Right cardiac atrium (tissue), 5 donors: Measurements from ENCODE around the gene CHRDL2. TPM values are rescaled to one million over a fixed set of nuclear protein-coding genes. Genes with fewer than 3 reads are reported as not detected.

Source experiments
- ATAC-seq, 2 donors: fragments of 200-7000 bp; cut with Tn5 transposase; one replicate each; pipeline versions ENCODE4 v1.8.0 to v1.9.1; 2020; ENCODE audit warnings: moderate library complexity in 2 of 2, mild to moderate bottlenecking in 1 of 2
- DNase-seq, 3 donors: peaks; one replicate each; pipeline ENCODE4 v3.0.0-alpha.2; 2020
- H3K27ac ChIP-seq: one replicate; pipeline ENCODE4 v1.5.1; 2013; ENCODE audit warnings: mild to moderate bottlenecking, low read length, control low read depth, moderate library complexity
- H3K27me3 ChIP-seq: one replicate; pipeline ENCODE4 v1.6.1; 2013; ENCODE audit not compliant: control insufficient read depth, insufficient read depth
- H3K4me1 ChIP-seq: one replicate; pipeline ENCODE4 v1.6.1; 2013; ENCODE audit warnings: low read length; ENCODE audit not compliant: control insufficient read depth, insufficient read depth
- H3K4me3 ChIP-seq: one replicate; pipeline ENCODE4 v1.5.1; 2013; ENCODE audit warnings: low read length, control low read depth
- H3K9me3 ChIP-seq: one replicate; pipeline ENCODE4 v1.6.1; 2013; ENCODE audit warnings: low read length; ENCODE audit not compliant: control insufficient read depth
- WGBS: extraction: QIAGEN DNeasy Blood & Tissue Kit; methylation state at CpG from one replicate; pipeline ENCODE4 v1.1.7; 2013; 5-methylcytosine and 5-hydroxymethylcytosine counted together
- intact Hi-C, 4 donors: fragments of 100-400 bp; cut with DNase I; formaldehyde crosslinking; loops; one replicate each; pipeline versions ENCODE4 v1.11.0 to v1.14.0; 2022 to 2023
- polyA plus RNA-seq: library from polyadenylated mRNA; stranded (reverse); fragments of 200-250 nt; gene quantifications from one replicate; pipeline ENCODE4 v1.2.3, GENCODE V29; 2013
- total RNA-seq, 4 donors: library from RNA; stranded (reverse); fragmentation: NEBNext Ultra II Directional; extraction: Animal tissue kit (Norgen Biotek cat#: 25700); gene quantifications; one replicate each; pipeline ENCODE4 v1.2.1, GENCODE V29; 2021
- donor health status: healthy with polysubstance abuse.
- donor health status: DM: no; HTN: yes; CAD: no.
- donor health status: DM: no; HTN: no; CAD: no.
- donor health status: DM: no; HTN: yes; CAD: no; lungs with severe emphysema.
- donor health status: DM: yes; HTN: yes; CAD: no.

CHRDL2 gene
- total and polyA plus RNA-seq, 5 donors: 0.97 to 11.8 (median 3.1) TPM

DNA sequence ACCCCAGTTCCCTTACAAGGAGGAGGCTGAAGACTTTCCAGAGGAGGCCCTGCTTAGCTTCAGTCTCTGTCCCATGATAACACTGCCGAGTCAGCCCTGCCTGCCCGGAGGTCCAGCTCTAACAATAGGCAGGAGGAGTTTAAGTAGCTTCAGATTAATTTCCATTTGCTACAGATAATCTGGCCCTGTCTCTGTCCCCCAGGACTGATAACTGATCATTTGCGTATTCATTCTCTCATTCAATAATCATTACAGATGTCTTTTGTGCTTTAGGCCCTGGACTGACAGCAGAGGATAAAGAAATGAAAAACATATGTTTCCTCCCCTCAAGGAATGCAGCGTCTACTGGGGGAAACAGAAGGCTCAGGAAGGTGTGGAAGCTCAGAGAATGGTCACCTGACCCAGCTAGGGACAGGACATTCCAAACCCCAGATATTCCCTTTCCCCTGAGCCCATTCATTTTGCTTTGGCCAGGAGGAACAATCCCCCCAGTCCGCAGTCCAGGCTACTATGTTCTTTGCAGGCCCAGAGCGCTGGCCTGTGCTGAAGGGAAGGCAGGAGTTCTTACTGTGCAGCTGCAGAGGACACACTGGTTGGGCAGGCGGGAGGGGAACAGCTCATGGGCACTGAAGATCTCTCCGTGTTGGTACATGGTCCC lies 20.8 kb downstream of the CHRDL2 start:
- intact Hi-C loops: no loop called here
- Histone ChIP-seq H3K27ac (peak overlapping the region; percentile 42), H3K9me3 (no peaks in the 10 kb centered on the region), H3K27me3 (no peaks in the 10 kb centered on the region), H3K4me1 (peaks cover 2% of the 10 kb centered on the region), H3K4me3 (no peak overlapping the region)
- 41% methylated on average over 8 of the region's 8 CpGs for WGBS
- ATAC-seq (peak; percentile 48 to 53), DNase-seq (peak in 2 of 3 donors; percentile 56 to 66)

DNA sequence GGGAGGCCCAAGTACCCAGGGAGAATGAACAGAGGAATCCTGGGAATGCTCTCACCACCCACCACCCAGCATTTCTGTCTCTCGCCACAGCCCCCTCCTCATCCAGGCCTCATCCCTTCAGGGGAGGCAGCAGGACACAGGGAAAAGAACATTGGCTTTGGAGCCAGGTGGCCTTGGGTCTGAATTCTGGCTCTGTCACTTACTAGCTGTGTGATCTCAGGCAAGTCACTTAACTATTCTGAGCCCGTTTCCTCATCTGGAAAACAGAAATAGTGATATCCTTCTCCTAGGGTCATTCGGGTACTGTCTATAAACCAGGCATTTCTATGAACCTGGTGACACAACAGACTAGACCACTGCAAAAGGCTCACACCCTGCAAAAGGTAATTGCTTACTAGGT lies 22.1 kb downstream of the CHRDL2 start:
- WGBS: 64% methylated on average over 3 of the region's 3 CpGs
- ATAC-seq: no peak
- H3K27ac ChIP-seq: no peak overlapping the region
- intact Hi-C loops: no loop called here
- no peaks in the 10 kb centered on the region for H3K9me3 ChIP-seq
- no peaks in the 10 kb centered on the region for H3K27me3 ChIP-seq
- peaks cover 2% of the 10 kb centered on the region for H3K4me1 ChIP-seq
- DNase-seq: peak in 1 of 3 donors; percentile 1
- no peak overlapping the region for H3K4me3 ChIP-seq

DNA sequence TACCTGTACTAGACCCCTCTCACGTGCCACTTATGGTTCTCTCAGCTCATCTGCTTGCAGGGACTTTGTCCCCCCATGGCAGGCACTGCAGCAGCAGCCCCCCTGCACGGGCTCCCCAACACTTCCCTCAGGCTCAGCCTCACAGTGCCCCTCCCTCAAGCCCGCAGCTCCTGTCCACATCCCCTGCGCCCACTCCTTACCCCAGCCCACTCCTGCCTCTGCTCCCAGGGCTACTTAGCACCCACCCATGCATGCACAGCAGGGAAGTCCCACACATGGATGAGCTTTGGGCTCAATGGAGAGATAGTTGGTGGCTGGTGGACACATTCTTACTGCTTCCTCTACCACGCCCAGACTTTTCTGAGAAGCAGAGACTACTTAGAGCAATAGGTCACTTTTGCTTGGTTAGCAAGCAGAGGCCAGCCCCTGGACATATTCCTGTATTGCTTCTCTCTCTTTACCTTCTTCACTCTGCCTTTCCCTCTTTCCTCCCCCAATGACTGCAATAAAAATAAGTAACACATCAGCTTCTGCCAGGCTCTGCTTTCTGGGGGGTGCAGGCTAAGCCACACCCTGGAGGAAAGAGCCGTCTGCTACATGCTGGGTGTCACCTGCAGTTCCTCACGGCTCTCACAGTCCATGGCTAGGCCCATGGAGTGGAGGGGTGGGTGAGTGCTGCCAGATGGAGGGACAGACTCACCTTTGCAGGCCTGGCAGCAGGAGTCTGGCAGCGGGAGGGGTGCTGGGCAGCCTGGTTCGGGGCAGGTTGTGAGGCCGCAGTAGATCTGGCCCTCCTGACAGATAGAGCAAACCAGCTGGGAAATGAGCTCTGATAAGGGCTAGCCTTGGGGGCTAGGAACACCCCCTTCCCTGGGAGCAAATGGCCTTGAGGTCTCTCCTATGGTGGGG lies 23.4 kb downstream of the CHRDL2 start:
- H3K9me3 ChIP-seq: no peaks in the 10 kb centered on the region
- no peak overlapping the region for H3K27ac ChIP-seq
- H3K4me1 ChIP-seq: peaks cover 2% of the 10 kb centered on the region
- ATAC-seq (no peak), DNase-seq (peak in 1 of 3 donors; percentile 14)
- WGBS: 90% methylated on average over 10 of the region's 10 CpGs
- H3K4me3 ChIP-seq: no peak overlapping the region
- intact Hi-C loops: no loop called here
- H3K27me3 ChIP-seq: no peaks in the 10 kb centered on the region

DNA sequence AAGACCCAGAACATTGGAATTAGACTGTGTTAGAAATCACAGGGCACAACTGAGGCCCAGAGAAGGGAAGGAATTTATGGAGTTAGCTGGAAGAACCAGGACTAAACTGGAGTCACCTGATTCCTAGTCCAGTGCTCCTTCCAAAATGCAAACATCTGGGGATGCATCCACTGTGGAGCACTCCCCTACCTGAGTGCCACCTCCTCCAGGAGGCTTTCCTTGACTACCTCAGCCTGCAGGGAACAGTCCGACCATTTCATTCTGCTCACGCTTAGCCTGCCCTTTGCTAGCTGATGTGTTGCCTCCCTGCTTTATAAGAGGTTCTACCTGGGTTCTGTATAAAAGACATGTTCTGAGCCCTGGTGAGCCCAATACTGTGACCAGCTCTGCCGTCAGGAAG lies 24.0 kb downstream of the CHRDL2 start:
- DNase-seq (peak in 1 of 3 donors; percentile 0), ATAC-seq (no peak)
- H3K27me3 ChIP-seq: no peaks in the 10 kb centered on the region
- no peak overlapping the region for H3K27ac ChIP-seq
- H3K9me3 ChIP-seq: no peaks in the 10 kb centered on the region
- WGBS: 92% methylated on average over 3 of the region's 3 CpGs
- no peak overlapping the region for H3K4me3 ChIP-seq
- intact Hi-C loops: no loop called here
- peaks cover 2% of the 10 kb centered on the region for H3K4me1 ChIP-seq

DNA sequence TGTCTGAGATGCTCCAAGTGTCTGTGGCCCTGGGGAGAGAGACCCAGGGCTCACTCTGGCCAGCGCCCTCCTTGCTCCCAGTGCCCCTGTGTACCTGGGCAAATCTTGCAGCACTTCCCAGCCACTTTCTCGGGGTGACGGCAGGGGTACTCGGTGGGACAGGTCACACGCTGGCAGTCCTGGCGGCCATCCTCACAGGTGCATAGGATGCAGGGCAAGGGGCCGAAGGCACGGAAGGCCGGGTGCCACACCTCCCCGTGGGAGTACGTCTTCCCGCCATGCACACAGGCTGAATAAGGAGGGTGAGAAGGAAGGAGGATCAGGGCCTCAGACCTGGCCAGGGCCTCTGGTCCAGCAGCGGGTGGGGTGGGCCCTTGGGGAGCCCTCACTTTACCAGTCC lies 28.0 kb downstream of the CHRDL2 start:
- no peaks in the 10 kb centered on the region for H3K9me3 ChIP-seq
- intact Hi-C loops: loop anchor here in 1 of 4 donors (2.0 kb wide), 1 partner anchor 24 kb away; no protein-coding TSS in a partner anchor
- ATAC-seq: no peak
- peak in 2 of 3 donors; percentile 59 to 66 for DNase-seq
- H3K27ac ChIP-seq: no peak overlapping the region
- 95% methylated on average over 13 of the region's 13 CpGs for WGBS
- H3K4me1 ChIP-seq: no peaks in the 10 kb centered on the region
- no peaks in the 10 kb centered on the region for H3K27me3 ChIP-seq
- H3K4me3 ChIP-seq: no peak overlapping the region

DNA sequence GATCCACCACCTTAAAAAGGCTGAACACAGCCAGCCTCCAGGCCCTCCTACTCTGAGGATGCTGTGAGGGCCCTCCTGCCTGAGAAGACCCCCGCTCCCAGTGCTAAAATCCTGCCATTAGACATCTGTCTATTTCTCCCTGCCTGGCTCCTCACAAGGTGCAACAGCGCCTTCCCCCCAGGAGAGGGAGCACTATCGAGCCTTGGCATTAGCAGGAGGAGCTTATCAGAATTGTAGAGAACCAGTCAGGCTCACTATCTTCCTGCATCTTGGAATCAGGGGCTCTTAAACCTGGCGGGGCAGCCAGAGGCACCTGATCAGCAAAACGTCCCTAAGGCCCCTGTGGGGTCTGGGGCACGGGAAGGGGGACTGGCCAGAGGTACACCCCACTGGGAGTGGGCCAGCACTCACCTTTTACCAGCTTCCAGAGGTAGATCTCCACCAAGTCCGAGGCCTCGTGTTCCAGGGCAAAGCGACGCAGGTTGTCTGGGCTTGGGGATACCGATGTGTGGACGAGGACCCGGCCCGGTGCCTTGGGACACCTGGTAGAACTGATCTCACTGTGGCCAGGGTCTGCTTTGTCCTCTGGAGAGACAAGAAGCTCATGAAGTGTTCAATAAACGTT lies 28.7 kb downstream of the CHRDL2 start:
- intact Hi-C loops: loop anchor here in 1 of 4 donors (2.0 kb wide), 1 partner anchor 24 kb away; no protein-coding TSS in a partner anchor

DNA sequence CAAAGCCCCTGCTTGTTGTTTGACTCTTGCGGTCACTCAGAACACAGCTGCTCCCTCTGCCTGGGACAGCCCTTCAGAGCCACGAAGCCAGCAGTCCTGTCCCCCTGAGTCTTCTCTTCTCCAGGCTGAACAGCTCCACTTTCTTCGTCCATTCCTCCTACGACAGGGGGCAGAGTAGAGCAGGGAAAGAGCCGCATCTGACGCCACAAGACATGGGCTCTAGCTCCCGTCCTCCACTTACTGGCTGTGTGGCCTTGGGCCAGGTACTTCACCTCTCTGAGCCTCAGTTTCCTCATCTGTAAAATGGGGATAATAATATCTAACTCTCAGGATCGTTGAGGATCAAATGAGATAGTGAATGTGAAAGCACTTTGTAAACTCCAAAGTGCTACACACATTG lies 29.9 kb downstream of the CHRDL2 start:
- peak in 2 of 3 donors; percentile 15 to 31 for DNase-seq
- Histone ChIP-seq H3K27me3 (no peaks in the 10 kb centered on the region), H3K27ac (no peak overlapping the region), H3K9me3 (no peaks in the 10 kb centered on the region), H3K4me3 (no peak overlapping the region), H3K4me1 (peaks cover 5% of the 10 kb centered on the region)
- WGBS: 59% methylated on average over 8 of the region's 8 CpGs
- intact Hi-C loops: no loop called here
- ATAC-seq: no peak

More for the DNA sequence above, 28.7 kb downstream of the CHRDL2 start:
- Histone ChIP-seq H3K4me1 (no peaks in the 10 kb centered on the region), H3K4me3 (no peak overlapping the region), H3K27ac (no peak overlapping the region), H3K27me3 (no peaks in the 10 kb centered on the region), H3K9me3 (no peaks in the 10 kb centered on the region)
- peak; percentile 64 to 83 (median 76) for DNase-seq
- ATAC-seq: peak; percentile 55 to 56
- 51% methylated on average over 15 of the region's 15 CpGs for WGBS

DNA sequence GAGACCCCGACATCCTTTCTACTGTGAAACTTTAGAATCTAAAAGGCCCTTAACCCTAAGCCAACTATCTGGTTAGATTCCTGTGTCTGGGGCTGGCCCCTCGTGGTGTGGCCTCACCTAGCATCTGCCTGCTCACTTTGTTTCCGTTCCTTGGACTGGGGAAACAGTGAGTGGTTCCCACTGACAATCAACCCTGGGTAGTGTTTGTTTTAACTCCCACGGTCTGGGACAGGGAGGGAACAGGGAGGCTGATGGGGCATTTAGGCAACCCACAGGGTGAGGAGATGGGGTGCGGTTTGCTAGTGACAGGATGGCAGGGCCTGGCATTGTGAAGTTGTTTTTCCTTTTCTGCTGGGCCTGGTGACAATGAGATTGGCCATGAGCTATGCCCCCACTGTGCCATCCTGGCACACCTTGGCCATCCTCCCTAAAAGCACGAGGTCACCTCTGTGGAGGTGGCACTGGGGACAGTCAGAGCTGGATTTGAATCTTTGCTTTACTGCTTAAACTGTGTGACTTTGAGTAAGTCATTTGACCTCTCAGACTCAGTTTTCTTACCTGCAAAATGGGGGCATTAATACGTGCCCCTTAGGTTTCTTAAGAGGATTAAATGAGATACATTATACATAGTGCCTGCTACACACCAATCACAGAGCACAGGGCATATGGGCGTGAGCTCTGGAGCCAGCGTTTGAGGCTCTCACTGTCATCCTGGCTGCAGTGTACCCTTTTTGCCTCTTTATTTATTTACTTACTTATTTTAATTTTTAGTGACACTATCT lies 31.4 kb downstream of the CHRDL2 start:
- intact Hi-C loops: no loop called here
- Histone ChIP-seq H3K4me1 (peaks cover 5% of the 10 kb centered on the region), H3K9me3 (no peaks in the 10 kb centered on the region), H3K27ac (no peak overlapping the region), H3K27me3 (no peaks in the 10 kb centered on the region), H3K4me3 (no peak overlapping the region)
- 84% methylated on average over 9 of the region's 9 CpGs for WGBS
- peak in 1 of 3 donors; percentile 21 for DNase-seq
- no peak for ATAC-seq

DNA sequence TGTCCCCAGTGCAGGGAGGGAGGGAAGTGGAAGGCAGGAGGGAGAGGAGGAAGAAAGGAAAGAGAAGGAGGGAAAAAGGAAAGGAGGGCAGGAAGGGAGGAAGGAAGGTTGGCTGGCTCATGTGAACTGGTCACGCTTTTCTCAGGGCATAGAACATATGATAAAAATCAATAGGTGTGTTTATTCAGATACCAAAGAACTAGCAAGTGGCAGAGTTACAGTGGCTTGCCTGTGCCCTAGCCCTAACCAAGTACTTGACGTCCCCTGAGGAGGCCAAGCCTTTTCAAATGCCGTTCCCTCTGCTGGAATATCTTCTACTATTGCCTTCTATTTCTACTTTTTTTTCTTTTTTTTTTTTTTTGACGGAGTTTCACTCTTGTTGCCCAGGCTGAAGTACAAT lies 33.5 kb downstream of the CHRDL2 start:
- Histone ChIP-seq H3K27ac (peak overlapping the region; percentile 76), H3K4me3 (no peak overlapping the region), H3K4me1 (peaks cover 5% of the 10 kb centered on the region), H3K9me3 (no peaks in the 10 kb centered on the region), H3K27me3 (no peaks in the 10 kb centered on the region)
- intact Hi-C loops: no loop called here
- 79% methylated on average over 4 of the region's 4 CpGs for WGBS
- DNase-seq (peak in 2 of 3 donors; percentile 12 to 18), ATAC-seq (no peak)

DNA sequence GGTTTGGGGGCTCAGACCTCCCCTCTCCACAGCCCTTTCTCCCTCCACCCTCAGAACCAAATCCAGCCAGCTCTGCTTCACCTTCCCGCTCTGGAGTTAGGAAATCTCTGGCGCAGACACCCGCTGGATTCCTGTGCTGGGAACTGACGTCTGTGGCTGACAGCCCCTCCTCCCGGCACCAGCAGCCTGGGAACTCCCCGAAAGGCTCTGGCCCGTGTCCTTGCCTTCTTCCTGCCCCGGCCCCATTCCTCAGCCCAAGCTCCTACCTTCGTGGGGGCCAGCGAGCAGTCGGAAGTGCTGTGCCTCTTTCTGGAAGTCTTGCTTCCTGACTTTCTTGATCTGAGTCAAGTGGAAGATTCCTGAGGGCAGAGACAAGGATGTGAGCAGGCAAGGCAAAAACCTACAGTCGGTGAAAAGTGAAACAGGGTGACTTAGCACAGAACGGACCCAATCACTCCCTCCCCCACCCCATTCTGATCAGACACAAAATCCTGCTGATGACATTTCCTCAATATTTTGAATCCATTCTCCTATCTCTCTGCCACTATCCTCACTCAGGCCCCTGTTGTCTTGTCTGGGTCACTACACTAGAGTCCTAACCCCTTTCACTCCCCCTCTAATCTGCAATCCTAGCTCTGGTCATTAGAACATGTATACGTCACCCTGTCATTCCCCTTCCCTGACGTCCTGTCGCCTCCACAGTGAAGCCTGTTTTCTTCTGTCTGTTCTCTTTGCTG lies 34.1 kb downstream of the CHRDL2 start:
- Histone ChIP-seq H3K27me3 (no peaks in the 10 kb centered on the region), H3K4me3 (peak overlapping the region; percentile 21), H3K27ac (peak overlapping the region; percentile 76), H3K4me1 (peaks cover 5% of the 10 kb centered on the region), H3K9me3 (no peaks in the 10 kb centered on the region)
- intact Hi-C loops: no loop called here
- peak; percentile 94 to 97 for ATAC-seq
- peak; percentile 92 to 95 (median 93) for DNase-seq
- WGBS: 27% methylated on average over 16 of the region's 16 CpGs
